ENCODE results near the gene LCOR. TPM values are rescaled to one million over a fixed set of nuclear protein-coding genes. Genes with fewer than 3 reads are reported as not detected.

LCOR gene
- total RNA-seq, 2 donors from 2014 or later, result 58.6 to 73.1 TPM

- no peak for DNase-seq
- no peak for TF ChIP-seq CTCF (IDR thresholded peaks at IDR 0.05)
- no peak overlapping the region for H3K4me3 ChIP-seq
- H3K4me1 ChIP-seq, result no peaks in the 10 kb centered on the region
- intact Hi-C loops (cut with DNase I), result no loop called here
- H3K9me3 ChIP-seq, result no peaks in the 10 kb centered on the region
- no peak overlapping the region for H3K27ac ChIP-seq
- H3K27me3 ChIP-seq, result no peaks in the 10 kb centered on the region
- no peak overlapping the region for H3K9ac ChIP-seq (ENCODE audit: low read depth in 2 of 2, low read length in 2 of 2)
- H3K36me3 ChIP-seq, result no peaks in the 10 kb centered on the region
Measured at GRCh38 chr10:96984541-96985131, 152.5 kb downstream of the LCOR start.

- TF ChIP-seq CTCF (IDR thresholded peaks at IDR 0.05), result no peak
- Histone ChIP-seq H3K36me3 (no peaks in the 10 kb centered on the region), H3K4me3 (no peak overlapping the region)
Measured at GRCh38 chr10:96986200-96986856, 154.2 kb downstream of the LCOR start.

GRCh38 chr10:96987141-96987841, 155.2 kb downstream of the LCOR start:
- Histone ChIP-seq H3K9me3 (no peaks in the 10 kb centered on the region), H3K27me3 (no peaks in the 10 kb centered on the region), H3K4me1 (no peaks in the 10 kb centered on the region), H3K9ac (ENCODE audit: low read depth in 2 of 2, low read length in 2 of 2) (no peak overlapping the region), H3K36me3 (no peaks in the 10 kb centered on the region), H3K27ac (no peak overlapping the region), H3K4me3 (no peak overlapping the region)
- intact Hi-C loops (cut with DNase I), result no loop called here
- no peak for DNase-seq
- TF ChIP-seq CTCF (IDR thresholded peaks at IDR 0.05), result no peak

More at GRCh38 chr10:96986200-96986856, 154.2 kb downstream of the LCOR start:
- Histone ChIP-seq H3K27ac (no peak overlapping the region), H3K9ac (ENCODE audit: low read depth in 2 of 2, low read length in 2 of 2) (no peak overlapping the region), H3K9me3 (no peaks in the 10 kb centered on the region), H3K4me1 (no peaks in the 10 kb centered on the region), H3K27me3 (no peaks in the 10 kb centered on the region)
- DNase-seq, result no peak
- intact Hi-C loops (cut with DNase I), result no loop called here

GRCh38 chr10:96987842-96988175, 155.7 kb downstream of the LCOR start:
- Histone ChIP-seq H3K27ac (no peak overlapping the region), H3K9ac (ENCODE audit: low read depth in 2 of 2, low read length in 2 of 2) (no peak overlapping the region), H3K4me3 (no peak overlapping the region), H3K36me3 (no peaks in the 10 kb centered on the region), H3K9me3 (no peaks in the 10 kb centered on the region), H3K27me3 (no peaks in the 10 kb centered on the region), H3K4me1 (no peaks in the 10 kb centered on the region)
- no peak for TF ChIP-seq CTCF (IDR thresholded peaks at IDR 0.05)
- DNase-seq, result no peak
- intact Hi-C loops (cut with DNase I), result no loop called here

DNA sequence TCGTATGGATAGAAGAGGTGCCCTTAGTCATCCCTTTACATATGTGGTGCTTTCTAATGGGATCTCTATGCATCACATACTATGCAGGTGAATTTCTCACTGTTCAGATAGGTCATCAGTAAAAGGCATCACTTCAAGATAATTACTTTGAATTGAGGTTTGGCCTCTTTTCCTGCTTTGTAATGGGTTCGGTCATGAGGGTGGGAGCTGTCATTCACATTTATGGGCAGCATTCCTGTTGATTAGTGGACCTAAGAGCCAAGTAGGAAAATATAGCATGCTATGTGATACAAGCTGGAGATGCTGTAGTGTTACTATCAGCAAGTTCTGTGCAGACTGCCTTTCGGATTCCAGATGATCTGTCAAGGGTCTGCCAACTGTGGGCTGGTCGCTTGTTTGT, 156.3 kb downstream of the LCOR start:
- no peaks in the 10 kb centered on the region for H3K9me3 ChIP-seq
- H3K36me3 ChIP-seq, result no peaks in the 10 kb centered on the region
- H3K4me1 ChIP-seq, result no peaks in the 10 kb centered on the region
- no peak for DNase-seq
- H3K27me3 ChIP-seq, result no peaks in the 10 kb centered on the region
- no peak overlapping the region for H3K9ac ChIP-seq (ENCODE audit: low read depth in 2 of 2, low read length in 2 of 2)
- TF ChIP-seq CTCF (IDR thresholded peaks at IDR 0.05), result no peak
- no peak overlapping the region for H3K4me3 ChIP-seq
- no peak overlapping the region for H3K27ac ChIP-seq
- intact Hi-C loops (cut with DNase I), result no loop called here

Measured in colonic mucosa (tissue), 4 donors.